ENCODE measurements around the gene ARHGEF3.

Gene ARHGEF3

GRCh38 chr3:56776556-56776950, 25.2 kb downstream of the ARHGEF3 start:
- Histone ChIP-seq H3K9ac (ENCODE audit: low read length) (no peak overlapping the region), H3F3A (ENCODE audit: insufficient read depth, low read length) (no peaks in the 10 kb centered on the region), H3K9me2 (replicated peaks; ENCODE audit: insufficient read depth, low read length) (no peaks in the 10 kb centered on the region), H3K9me3 (replicated peaks; ENCODE audit: insufficient read depth, low read length) (no peaks in the 10 kb centered on the region), H3K27me3 (replicated peaks; ENCODE audit: insufficient read depth, low read length) (no peaks in the 10 kb centered on the region), H2AFZ (ENCODE audit: low read length) (no peak overlapping the region), H3K4me1 (ENCODE audit: low read length) (no peaks in the 10 kb centered on the region), H3K79me2 (ENCODE audit: low read length) (no peaks in the 10 kb centered on the region; the same call in 1 of the 2 replicates), H4K20me1 (ENCODE audit: insufficient read depth, low read length) (no peaks in the 10 kb centered on the region), H3K4me3 (ENCODE audit: low read length) (no peak overlapping the region), H3K36me3 (replicated peaks; ENCODE audit: insufficient read depth, low read length) (no peaks in the 10 kb centered on the region), H3K4me2 (ENCODE audit: low read depth, low read length) (no peak overlapping the region), H3K27ac (ENCODE audit: low read length) (no peak overlapping the region)
- no peak for TF ChIP-seq EZH2phosphoT487 (IDR thresholded peaks at IDR 0.05; ENCODE audit: low read length)
- no peak for TF ChIP-seq EZH2 (optimal IDR thresholded peaks at IDR 0.05; ENCODE audit: low read depth, low read length)
- no peak for DNase-seq

DNA sequence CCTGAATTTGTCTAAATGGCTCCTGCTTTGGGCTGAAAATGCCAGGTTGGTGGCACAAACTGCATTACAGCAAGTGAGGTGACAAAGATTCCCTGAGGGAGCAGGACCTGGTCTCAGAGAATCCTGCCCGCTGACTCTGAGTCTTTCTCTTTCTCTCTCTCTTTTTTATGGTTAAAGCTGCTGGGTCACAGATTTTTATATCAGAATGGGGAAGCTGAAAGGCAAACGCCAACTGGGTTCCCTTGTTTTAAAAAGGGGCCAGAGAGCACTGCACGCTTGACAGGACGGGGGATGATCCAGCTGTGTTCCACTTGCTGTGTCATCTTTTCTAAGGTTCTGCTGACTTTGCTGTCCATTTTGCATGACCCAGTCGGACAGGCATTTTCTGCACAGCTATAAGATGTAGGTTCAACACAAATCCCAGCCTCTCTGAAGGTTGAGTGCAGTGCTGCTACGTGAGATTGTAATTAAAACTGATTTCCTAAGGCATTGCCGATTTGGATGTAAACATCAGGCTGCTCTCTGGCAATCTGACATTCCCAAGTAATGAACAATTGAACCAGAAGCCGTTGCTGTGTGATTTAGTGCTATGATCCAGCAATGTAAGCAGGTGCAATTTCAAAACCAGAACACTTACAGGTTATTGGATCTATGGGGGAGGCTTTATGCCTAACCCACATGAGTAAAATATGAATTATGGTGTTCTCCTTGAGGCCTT, 25.8 kb downstream of the ARHGEF3 start:
- Histone ChIP-seq H2AFZ (ENCODE audit: low read length) (no peak overlapping the region), H3K27ac (ENCODE audit: low read length) (no peak overlapping the region), H3K79me2 (ENCODE audit: low read length) (no peaks in the 10 kb centered on the region; the same call in 1 of the 2 replicates), H3K4me1 (ENCODE audit: low read length) (no peaks in the 10 kb centered on the region), H3F3A (ENCODE audit: insufficient read depth, low read length) (no peaks in the 10 kb centered on the region), H3K9me2 (replicated peaks; ENCODE audit: insufficient read depth, low read length) (no peaks in the 10 kb centered on the region), H3K9me3 (replicated peaks; ENCODE audit: insufficient read depth, low read length) (no peaks in the 10 kb centered on the region), H3K36me3 (replicated peaks; ENCODE audit: insufficient read depth, low read length) (no peaks in the 10 kb centered on the region), H3K27me3 (replicated peaks; ENCODE audit: insufficient read depth, low read length) (no peaks in the 10 kb centered on the region), H3K9ac (ENCODE audit: low read length) (no peak overlapping the region), H3K4me3 (ENCODE audit: low read length) (no peak overlapping the region), H4K20me1 (ENCODE audit: insufficient read depth, low read length) (no peaks in the 10 kb centered on the region), H3K4me2 (ENCODE audit: low read depth, low read length) (no peak overlapping the region)
- TF ChIP-seq CTCF (IDR thresholded peaks at IDR 0.05; ENCODE audit: low read length), result no peak
- TF ChIP-seq EZH2phosphoT487 (IDR thresholded peaks at IDR 0.05; ENCODE audit: low read length), result no peak
- no peak for TF ChIP-seq EZH2 (optimal IDR thresholded peaks at IDR 0.05; ENCODE audit: low read depth, low read length)
- DNase-seq, result no peak

- Histone ChIP-seq H3K4me1 (ENCODE audit: low read length) (no peaks in the 10 kb centered on the region), H3K9me3 (replicated peaks; ENCODE audit: insufficient read depth, low read length) (no peaks in the 10 kb centered on the region), H4K20me1 (ENCODE audit: insufficient read depth, low read length) (no peaks in the 10 kb centered on the region), H3K9me2 (replicated peaks; ENCODE audit: insufficient read depth, low read length) (no peaks in the 10 kb centered on the region), H3K9ac (ENCODE audit: low read length) (no peak overlapping the region), H3K4me2 (ENCODE audit: low read depth, low read length) (no peak overlapping the region), H3K27ac (ENCODE audit: low read length) (no peak overlapping the region), H3K4me3 (ENCODE audit: low read length) (no peak overlapping the region), H3K79me2 (ENCODE audit: low read length) (no peaks in the 10 kb centered on the region; the same call in 1 of the 2 replicates), H3K27me3 (replicated peaks; ENCODE audit: insufficient read depth, low read length) (no peaks in the 10 kb centered on the region), H2AFZ (ENCODE audit: low read length) (no peak overlapping the region), H3K36me3 (replicated peaks; ENCODE audit: insufficient read depth, low read length) (no peaks in the 10 kb centered on the region), H3F3A (ENCODE audit: insufficient read depth, low read length) (no peaks in the 10 kb centered on the region)
- no peak for TF ChIP-seq EZH2phosphoT487 (IDR thresholded peaks at IDR 0.05; ENCODE audit: low read length)
- no peak for TF ChIP-seq EZH2 (optimal IDR thresholded peaks at IDR 0.05; ENCODE audit: low read depth, low read length)
- no peak for TF ChIP-seq CTCF (IDR thresholded peaks at IDR 0.05; ENCODE audit: low read length)
- DNase-seq, result no peak
Measured at GRCh38 chr3:56775445-56775837, 26.3 kb downstream of the ARHGEF3 start.

- Histone ChIP-seq H3F3A (ENCODE audit: insufficient read depth, low read length) (no peaks in the 10 kb centered on the region), H2AFZ (ENCODE audit: low read length) (no peak overlapping the region), H3K27me3 (replicated peaks; ENCODE audit: insufficient read depth, low read length) (no peaks in the 10 kb centered on the region), H3K4me1 (ENCODE audit: low read length) (no peaks in the 10 kb centered on the region), H4K20me1 (ENCODE audit: insufficient read depth, low read length) (no peaks in the 10 kb centered on the region), H3K36me3 (replicated peaks; ENCODE audit: insufficient read depth, low read length) (no peaks in the 10 kb centered on the region), H3K9ac (ENCODE audit: low read length) (no peak overlapping the region), H3K4me2 (ENCODE audit: low read depth, low read length) (no peak overlapping the region), H3K79me2 (ENCODE audit: low read length) (no peaks in the 10 kb centered on the region; the same call in 1 of the 2 replicates), H3K27ac (ENCODE audit: low read length) (no peak overlapping the region), H3K4me3 (ENCODE audit: low read length) (no peak overlapping the region), H3K9me2 (replicated peaks; ENCODE audit: insufficient read depth, low read length) (no peaks in the 10 kb centered on the region), H3K9me3 (replicated peaks; ENCODE audit: insufficient read depth, low read length) (no peaks in the 10 kb centered on the region)
- no peak for DNase-seq
- no peak for TF ChIP-seq CTCF (IDR thresholded peaks at IDR 0.05; ENCODE audit: low read length)
- no peak for TF ChIP-seq EZH2 (optimal IDR thresholded peaks at IDR 0.05; ENCODE audit: low read depth, low read length)
- TF ChIP-seq EZH2phosphoT487 (IDR thresholded peaks at IDR 0.05; ENCODE audit: low read length), result no peak
Measured at GRCh38 chr3:56773986-56774385, 27.8 kb downstream of the ARHGEF3 start.

Measured in MM.1S (cell line).